Measurements from ENCODE around the gene PCBP3. TPM values are rescaled to one million over a fixed set of nuclear protein-coding genes. Genes with fewer than 3 reads are reported as not detected.

PCBP3 gene
- total and polyA plus RNA-seq, 2 of the 8 experiments (the other 6 are each of a cell fraction or from before 2014, with no cell fraction given) = 3.5 to 6.3 TPM

- Histone ChIP-seq H3K23ac (ENCODE audit: insufficient read length) (no peak overlapping the region), H3K9ac (replicated peaks in 1 of 4; ENCODE audit: extremely low read depth in 1 of 4, low read depth in 3 of 4, low read length in 3 of 4) (no peak overlapping the region), H3K27me3 (replicated peaks in 1 of 4; ENCODE audit: control insufficient read depth in 3 of 4, extremely low read depth in 1 of 4, insufficient read depth in 3 of 4, low read length in 3 of 4) (no peaks in the 10 kb centered on the region), H3K36me3 (ENCODE audit: control insufficient read depth in 2 of 4, insufficient read depth in 4 of 4, low read length in 3 of 4) (no peaks in the 10 kb centered on the region), H3K23me2 (ENCODE audit: low read depth, low read length) (no peaks in the 10 kb centered on the region), H3K14ac (ENCODE audit: insufficient read length) (no peak overlapping the region), H2BK15ac (ENCODE audit: low read length) (no peak overlapping the region), H4K20me1 (replicated peaks in 1 of 2; ENCODE audit: control insufficient read depth in 1 of 2, insufficient read depth in 2 of 2, low read length in 2 of 2) (peaks cover 0 to 4% of the 10 kb centered on the region in 2 experiments), H2AFZ (ENCODE audit: low read length) (no peak overlapping the region), H2BK12ac (ENCODE audit: low read depth, low read length) (no peak overlapping the region), H3K18ac (ENCODE audit: extremely low read depth, low read length) (no peak overlapping the region), H4K8ac (ENCODE audit: extremely low read depth, insufficient read depth, low read length) (no peak overlapping the region), H3K79me2 (ENCODE audit: control insufficient read depth in 1 of 2, insufficient read depth in 2 of 2, low read length in 2 of 2) (no peaks in the 10 kb centered on the region), H3K4me3 (ENCODE audit: extremely low read depth in 1 of 4, insufficient read depth in 2 of 4, low read depth in 3 of 4, low read length in 4 of 4) (no peak overlapping the region), H2BK5ac (ENCODE audit: low read depth, low read length) (no peak overlapping the region), H2BK20ac (ENCODE audit: low read length) (no peak overlapping the region), H3K79me1 (ENCODE audit: low read depth, low read length) (no peaks in the 10 kb centered on the region), H2AK5ac (ENCODE audit: low read depth, low read length) (no peak overlapping the region), H3K9me3 (ENCODE audit: insufficient read depth in 2 of 2, low read depth in 1 of 2, low read length in 1 of 2) (no peaks in the 10 kb centered on the region), H3K4me2 (ENCODE audit: insufficient read depth in 1 of 2, low read depth in 2 of 2, low read length in 2 of 2) (no peak overlapping the region), H3K27ac (ENCODE audit: low read depth, low read length) (no peak overlapping the region), H3K4me1 (replicated peaks in 1 of 4; ENCODE audit: control insufficient read depth in 3 of 4, insufficient read depth in 4 of 4, low read length in 3 of 4) (no peaks in the 10 kb centered on the region; a peak in 1 of 7 replicates), H3K56ac (replicated peaks; ENCODE audit: insufficient read length, low read depth, low read length) (no peak overlapping the region), H2BK120ac (replicated peaks; ENCODE audit: low read depth, low read length) (no peak overlapping the region), H4K91ac (replicated peaks; ENCODE audit: insufficient read length, low read length) (no peak overlapping the region), H4K5ac (ENCODE audit: insufficient read length, low read depth, low read length) (no peak overlapping the region), H3K4ac (replicated peaks; ENCODE audit: insufficient read length, low read depth, low read length) (no peak overlapping the region)
- 89% methylated on average over 17 of the region's 17 CpGs; no CpG with 5 or more reads in 1 of the 2 experiments for WGBS, 2 experiments (ENCODE audit: extremely low coverage in 1 of 2, insufficient coverage in 1 of 2, insufficient read length in 1 of 2, insufficient replicate concordance in 2 of 2, low coverage in 1 of 2, low lambda C conversion rate in 2 of 2, missing lambda C conversion rate in 1 of 2)
- POLR2A ChIA-PET (ENCODE audit: partially characterized antibody) = interaction anchor here (1.1 kb wide), 1 partner anchor 8 kb away, joined by 3 read pairs; no protein-coding TSS in a partner anchor
- CTCF ChIA-PET (ENCODE audit: partially characterized antibody) = interaction anchor here (0.5 to 4.2 kb wide), 4 partner anchors 12 to 171 kb away, joined by 3 to 29 read pairs (median 3); no protein-coding TSS in a partner anchor
- FAIRE-seq (no peak), DNase-seq (ENCODE audit: low read depth in 1 of 2, low spot score in 2 of 2) (no peak)
- TF ChIP-seq RAD21 (IDR thresholded peaks at IDR 0.05 in 1 of 2, conservative IDR thresholded peaks at IDR 0.05 in 1 of 2; ENCODE audit: low read depth in 2 of 2, low read length in 2 of 2) (no peak), PHF8 (conservative IDR thresholded peaks at IDR 0.05; ENCODE audit: low read depth, low read length) (no peak), NANOG (IDR thresholded peaks at IDR 0.05; ENCODE audit: insufficient read depth, low read depth, low read length, poor library complexity, severe bottlenecking) (no peak), JUN (IDR thresholded peaks at IDR 0.05; ENCODE audit: low read depth, low read length) (no peak), GTF2F1 (IDR thresholded peaks at IDR 0.05; ENCODE audit: borderline replicate concordance, low read depth, low read length) (no peak), NRF1 (IDR thresholded peaks at IDR 0.05; ENCODE audit: low read depth, low read length) (no peak), CTBP2 (IDR thresholded peaks at IDR 0.05; ENCODE audit: borderline replicate concordance, insufficient read depth, insufficient read length, low read length) (no peak), FOSL1 (IDR thresholded peaks at IDR 0.05; ENCODE audit: insufficient read depth, low read depth, low read length) (no peak)
Measured at GRCh38 chr21:45868086-45868485, 224.6 kb downstream of the PCBP3 start.
